Astrocyte (in vitro differentiated cells and primary cell): ENCODE results near the gene OR2AJ1. TPM values are rescaled to one million over a fixed set of nuclear protein-coding genes. Genes with fewer than 3 reads are reported as not detected.

Experiments
- DNase-seq: peaks from one replicate; pipeline ENCODE4 v3.0.0-alpha.2; 2010; ENCODE audit warnings: low read depth
- FAIRE-seq: peaks from 2 replicates; lab custom pipeline; 2011; peaks lifted over from hg19 to GRCh38; lab: Jason Lieb, UNC
- H2AFZ ChIP-seq: 2 replicates; pipeline ENCODE4 v1.6.0; 2012; ENCODE audit warnings: low read depth, low read length, inconsistent platforms
- H3K27ac ChIP-seq: 2 replicates; pipeline ENCODE4 v1.5.1; 2011; ENCODE audit warnings: low read depth, low read length, inconsistent platforms
- H3K27me3 ChIP-seq: 2 replicates; pipeline ENCODE4 v1.6.0; 2011; ENCODE audit warnings: low read length, inconsistent platforms; ENCODE audit not compliant: insufficient read depth
- H3K36me3 ChIP-seq: 2 replicates; pipeline ENCODE4 v1.5.1; 2011; ENCODE audit warnings: low read length, inconsistent platforms; ENCODE audit not compliant: insufficient read depth
- H3K4me1 ChIP-seq: 2 replicates; pipeline ENCODE4 v1.5.1; 2011; ENCODE audit warnings: low read length, inconsistent platforms; ENCODE audit not compliant: insufficient read depth
- H3K4me2 ChIP-seq: 2 replicates; pipeline ENCODE4 v1.6.0; 2012; ENCODE audit warnings: low read length, inconsistent platforms
- H3K4me3 ChIP-seq: 2 replicates; pipeline ENCODE4 v1.5.1; 2011; ENCODE audit warnings: low read depth, mild to moderate bottlenecking, low read length, inconsistent platforms; ENCODE audit not compliant: insufficient read depth
- H3K79me2 ChIP-seq: 2 replicates; pipeline ENCODE4 v1.6.0; 2012; ENCODE audit warnings: mild to moderate bottlenecking, low read length, inconsistent platforms; ENCODE audit not compliant: insufficient read depth
- H3K9ac ChIP-seq: 2 replicates; pipeline ENCODE4 v1.6.0; 2012; ENCODE audit warnings: mild to moderate bottlenecking, low read length, inconsistent platforms
- H3K9me3 ChIP-seq: 2 replicates; pipeline ENCODE4 v1.5.1; 2012; ENCODE audit warnings: low read depth, mild to moderate bottlenecking, low read length, inconsistent platforms; ENCODE audit not compliant: insufficient read depth
- H4K20me1 ChIP-seq: 2 replicates; pipeline ENCODE4 v1.6.0; 2012; ENCODE audit warnings: low read length, inconsistent platforms; ENCODE audit not compliant: insufficient read depth
- H3K27ac Mint-ChIP-seq: one replicate; pipeline ENCODE4 v1.8.0; 2021; ENCODE audit warnings: mild to moderate bottlenecking, mixed read lengths; ENCODE audit not compliant: unreplicated experiment
- H3K27me3 Mint-ChIP-seq: one replicate; pipeline ENCODE4 v1.8.0; 2021; ENCODE audit warnings: low read depth, mixed read lengths; ENCODE audit not compliant: unreplicated experiment
- H3K36me3 Mint-ChIP-seq: one replicate; pipeline ENCODE4 v1.8.0; 2021; ENCODE audit warnings: low read depth, mixed read lengths; ENCODE audit not compliant: unreplicated experiment
- H3K4me1 Mint-ChIP-seq: one replicate; pipeline ENCODE4 v1.8.0; 2021; ENCODE audit warnings: low read depth, mixed read lengths; ENCODE audit not compliant: unreplicated experiment
- H3K4me3 Mint-ChIP-seq: one replicate; pipeline ENCODE4 v1.8.0; 2021; ENCODE audit warnings: mild to moderate bottlenecking, moderate library complexity, mixed read lengths; ENCODE audit not compliant: unreplicated experiment
- H3K9me3 Mint-ChIP-seq: one replicate; pipeline ENCODE4 v1.8.0; 2021; ENCODE audit warnings: mild to moderate bottlenecking, mixed read lengths; ENCODE audit not compliant: unreplicated experiment
- EZH2 ChIP-seq: IDR thresholded peaks from 2 replicates; pipeline ENCODE4 v1.6.1; 2012; ENCODE audit warnings: mild to moderate bottlenecking, low read length, inconsistent platforms; ENCODE audit not compliant: insufficient read depth
- total RNA-seq: library from RNA; stranded (reverse); gene quantifications from 2 replicates; pipeline ENCODE4 v1.2.1, GENCODE V29; 2021
- TF ChIP-seq, protein P1 (sequence below): IDR thresholded peaks from 2 replicates; pipeline ENCODE4 v1.5.1; 2011; ENCODE audit warnings: low read depth, mild to moderate bottlenecking, inconsistent platforms, low read length, moderate library complexity; ENCODE audit not compliant: insufficient read depth

The OR2AJ1 gene
- total RNA-seq, 1 donor from 2014 or later: not detected

DNA sequence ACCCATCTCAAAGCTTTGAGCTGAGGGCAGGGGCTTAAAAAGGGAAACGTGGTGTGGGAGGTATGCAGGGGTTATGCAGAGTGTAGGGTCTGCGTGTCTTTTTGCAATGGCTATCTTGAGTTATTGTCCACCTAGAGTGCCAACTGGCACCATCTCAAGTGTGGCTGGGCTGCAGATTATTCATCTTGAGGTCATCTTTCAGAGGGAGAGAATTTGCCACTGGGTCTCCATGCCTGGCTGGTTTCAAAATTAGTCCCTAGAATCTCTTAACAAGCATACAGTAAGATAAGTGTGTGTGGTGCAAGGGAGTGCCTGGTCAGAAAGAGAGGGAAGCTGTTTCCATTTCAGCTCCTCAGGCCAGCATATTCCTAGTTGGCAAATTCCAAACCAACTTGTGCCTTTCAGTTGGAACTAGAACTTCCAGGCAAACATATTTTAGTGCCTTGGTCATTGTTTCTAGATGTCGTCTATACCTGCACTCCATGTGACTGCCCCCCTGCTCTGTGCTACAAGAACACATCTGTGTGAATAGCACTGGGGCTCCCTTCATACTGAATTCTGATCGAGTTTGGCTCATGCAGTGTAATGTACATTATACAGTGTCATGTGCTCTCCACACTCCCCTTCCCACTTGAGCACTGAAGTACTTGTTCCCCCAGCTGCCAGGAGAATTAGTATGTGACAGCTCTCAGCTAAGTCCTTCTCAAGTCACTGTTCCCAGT, 9.6 kb upstream of the OR2AJ1 start:
- Mint-ChIP-seq H3K27ac (no peak overlapping the region), H3K9me3 (no peaks in the 10 kb centered on the region), H3K27me3 (no peaks in the 10 kb centered on the region), H3K36me3 (no peaks in the 10 kb centered on the region), H3K4me1 (no peaks in the 10 kb centered on the region), H3K4me3 (no peak overlapping the region)
- peaks cover 3% of the 10 kb centered on the region for H3K9me3 ChIP-seq
- no peaks in the 10 kb centered on the region for H3K27me3 ChIP-seq
- H3K4me1 ChIP-seq: no peaks in the 10 kb centered on the region
- H3K4me3 ChIP-seq: no peak overlapping the region
- DNase-seq (no peak), FAIRE-seq (no peak)
- no peaks in the 10 kb centered on the region for H3K36me3 ChIP-seq
- no peaks in the 10 kb centered on the region for H3K79me2 ChIP-seq
- H3K27ac ChIP-seq: no peak overlapping the region
- H4K20me1 ChIP-seq: no peaks in the 10 kb centered on the region
- H2AFZ ChIP-seq: no peak overlapping the region
- H3K4me2 ChIP-seq: no peak overlapping the region
- TF ChIP-seq, protein P1, sequence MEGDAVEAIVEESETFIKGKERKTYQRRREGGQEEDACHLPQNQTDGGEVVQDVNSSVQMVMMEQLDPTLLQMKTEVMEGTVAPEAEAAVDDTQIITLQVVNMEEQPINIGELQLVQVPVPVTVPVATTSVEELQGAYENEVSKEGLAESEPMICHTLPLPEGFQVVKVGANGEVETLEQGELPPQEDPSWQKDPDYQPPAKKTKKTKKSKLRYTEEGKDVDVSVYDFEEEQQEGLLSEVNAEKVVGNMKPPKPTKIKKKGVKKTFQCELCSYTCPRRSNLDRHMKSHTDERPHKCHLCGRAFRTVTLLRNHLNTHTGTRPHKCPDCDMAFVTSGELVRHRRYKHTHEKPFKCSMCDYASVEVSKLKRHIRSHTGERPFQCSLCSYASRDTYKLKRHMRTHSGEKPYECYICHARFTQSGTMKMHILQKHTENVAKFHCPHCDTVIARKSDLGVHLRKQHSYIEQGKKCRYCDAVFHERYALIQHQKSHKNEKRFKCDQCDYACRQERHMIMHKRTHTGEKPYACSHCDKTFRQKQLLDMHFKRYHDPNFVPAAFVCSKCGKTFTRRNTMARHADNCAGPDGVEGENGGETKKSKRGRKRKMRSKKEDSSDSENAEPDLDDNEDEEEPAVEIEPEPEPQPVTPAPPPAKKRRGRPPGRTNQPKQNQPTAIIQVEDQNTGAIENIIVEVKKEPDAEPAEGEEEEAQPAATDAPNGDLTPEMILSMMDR: no peak
- TF ChIP-seq EZH2: no peak
- H3K9ac ChIP-seq: no peak overlapping the region

DNA sequence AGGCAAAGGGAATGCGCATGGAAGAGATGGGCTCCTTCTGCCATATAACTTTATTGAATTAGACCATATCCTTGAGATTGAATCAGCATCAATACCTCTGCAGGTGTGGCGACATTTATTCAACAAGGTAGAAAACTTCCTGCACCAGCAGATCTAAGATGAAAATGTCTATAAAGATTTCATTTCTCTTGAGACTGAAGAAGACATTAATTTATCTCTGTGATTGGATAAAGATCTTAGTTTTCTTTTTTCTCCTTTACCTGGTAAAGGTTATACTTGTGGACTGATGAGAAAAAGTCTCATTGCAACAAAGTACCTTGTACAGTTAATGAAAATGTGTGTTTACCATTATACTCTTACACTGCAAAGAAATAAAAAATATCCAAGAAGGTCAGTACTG, 4.7 kb upstream of the OR2AJ1 start, which contains the start of gene OR2T8:
OR2T8 (plus strand) TSS at position 301 of the 400 bp plus-strand sequence. CDS start 766 bp downstream, outside the sequence.
- no peak within 1 kb of the TSS for H3K27ac ChIP-seq
- no peaks in the 10 kb centered on the region for H3K27me3 Mint-ChIP-seq
- H3K36me3 Mint-ChIP-seq: no peaks in the 10 kb centered on the region
- H4K20me1 ChIP-seq: no peaks in the 10 kb centered on the region
- FAIRE-seq (no peak), DNase-seq (no peak)
- peaks cover 4% of the 10 kb centered on the region for H3K9me3 ChIP-seq
- no peak within 1 kb of the TSS for H3K4me3 Mint-ChIP-seq
- no peak within 1 kb of the TSS for H3K9ac ChIP-seq
- no peaks in the 10 kb centered on the region for H3K4me1 ChIP-seq
- H3K79me2 ChIP-seq: no peaks in the 10 kb centered on the region
- H3K4me3 ChIP-seq: no peak within 1 kb of the TSS
- TF ChIP-seq EZH2: no peak
- TF ChIP-seq, protein P1: no peak
- no peak within 1 kb of the TSS for H3K4me2 ChIP-seq
- no peak within 1 kb of the TSS for H3K27ac Mint-ChIP-seq
- no peaks in the 10 kb centered on the region for H3K4me1 Mint-ChIP-seq
- H3K27me3 ChIP-seq: no peaks in the 10 kb centered on the region
- H3K9me3 Mint-ChIP-seq: no peaks in the 10 kb centered on the region
- H2AFZ ChIP-seq: no peak within 1 kb of the TSS
- H3K36me3 ChIP-seq: no peaks in the 10 kb centered on the region

DNA sequence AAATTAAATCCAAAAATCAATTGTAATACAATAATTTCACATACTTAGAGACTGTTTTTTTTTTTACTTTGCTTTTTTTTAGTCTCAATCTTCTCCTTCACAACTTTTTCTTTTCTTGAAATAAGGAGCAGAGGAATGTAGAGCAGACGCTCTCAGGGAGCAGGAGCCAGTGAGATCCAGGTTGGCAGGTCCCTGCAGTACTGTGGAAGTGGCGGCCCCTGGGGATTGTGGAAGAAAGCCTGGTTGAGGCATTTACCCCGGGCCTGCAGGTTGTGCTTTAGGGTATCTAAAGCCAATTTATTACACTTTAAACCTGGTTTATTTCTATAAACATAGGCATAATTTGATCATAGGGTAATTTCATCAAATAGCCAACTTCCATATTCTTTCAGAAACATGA, 748 bp upstream of the OR2AJ1 start:
- H3K36me3 ChIP-seq: no peaks in the 10 kb centered on the region
- DNase-seq: no peak
- no peaks in the 10 kb centered on the region for H3K4me1 Mint-ChIP-seq
- no peak for TF ChIP-seq EZH2
- TF ChIP-seq, protein P1: no peak
- no peak overlapping the region for H3K4me3 ChIP-seq
- H2AFZ ChIP-seq: no peak overlapping the region
- no peaks in the 10 kb centered on the region for H3K79me2 ChIP-seq
- H3K9me3 ChIP-seq: peaks cover 4% of the 10 kb centered on the region
- no peak overlapping the region for H3K4me3 Mint-ChIP-seq
- no peak overlapping the region for H3K27ac Mint-ChIP-seq
- H4K20me1 ChIP-seq: no peaks in the 10 kb centered on the region
- no peak overlapping the region for H3K4me2 ChIP-seq
- no peaks in the 10 kb centered on the region for H3K27me3 Mint-ChIP-seq
- H3K4me1 ChIP-seq: no peaks in the 10 kb centered on the region
- H3K27ac ChIP-seq: no peak overlapping the region
- H3K9me3 Mint-ChIP-seq: no peaks in the 10 kb centered on the region
- no peak for FAIRE-seq
- H3K36me3 Mint-ChIP-seq: no peaks in the 10 kb centered on the region
- no peaks in the 10 kb centered on the region for H3K27me3 ChIP-seq
- H3K9ac ChIP-seq: no peak overlapping the region
